NOMO-1 treated with DMSO at 0.1 percent for 48 hours (cell line): ENCODE measurements around the gene SEZ6L2.
"Not testable (repeated sequence)": the region's sequence is repeated elsewhere in the genome, so short reads cannot be mapped to it uniquely, and the experiment has no call there.

Experiments used
- DNase-seq: peaks from one replicate; lab custom pipeline; 2025; ENCODE audit not compliant: unreplicated experiment; lab: John Stamatoyannopoulos, UW

SEZ6L2 gene

DNA sequence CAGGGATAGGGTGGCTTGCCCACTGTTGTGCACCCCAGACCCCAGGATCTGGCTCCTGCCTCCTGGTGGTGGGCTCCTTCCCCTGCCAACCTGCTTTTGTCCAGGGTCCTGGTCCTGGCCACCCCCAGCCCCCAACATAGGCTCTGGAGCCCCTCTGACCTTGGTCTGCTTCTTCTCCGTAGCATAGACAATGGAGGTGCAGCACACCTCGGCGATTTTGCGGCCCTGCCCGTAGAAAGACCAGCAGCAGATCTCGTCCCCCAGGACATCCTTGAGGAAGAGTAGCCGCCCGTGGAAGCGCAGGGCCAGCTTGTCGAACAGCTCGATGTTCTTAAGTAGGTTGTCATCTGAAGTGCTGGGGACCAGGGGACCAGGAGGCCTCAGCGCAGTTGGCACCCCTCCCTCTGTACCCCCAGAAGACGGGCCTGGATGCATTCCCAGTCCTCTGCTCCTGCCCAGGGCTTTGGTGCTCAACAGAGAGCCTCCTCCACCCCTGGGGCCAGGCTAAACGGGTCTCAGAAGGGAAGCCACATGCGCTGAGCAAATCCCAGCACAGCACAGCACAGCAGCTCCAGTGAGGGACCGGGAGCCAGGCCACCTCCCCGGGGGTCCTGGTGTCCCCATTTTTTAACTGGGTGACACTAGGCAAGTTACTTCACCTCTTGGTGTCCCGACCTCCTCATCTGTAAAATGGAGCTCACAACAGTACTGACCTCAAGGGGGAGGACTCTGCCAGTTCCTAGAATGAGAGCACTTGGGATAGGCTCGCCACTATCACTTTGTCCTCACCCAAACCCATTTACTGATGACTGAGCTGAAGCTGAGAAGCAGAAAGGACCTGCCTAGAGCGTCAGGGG, 11.7 kb upstream of the SEZ6L2 start:
- DNase-seq: no peak

DNA sequence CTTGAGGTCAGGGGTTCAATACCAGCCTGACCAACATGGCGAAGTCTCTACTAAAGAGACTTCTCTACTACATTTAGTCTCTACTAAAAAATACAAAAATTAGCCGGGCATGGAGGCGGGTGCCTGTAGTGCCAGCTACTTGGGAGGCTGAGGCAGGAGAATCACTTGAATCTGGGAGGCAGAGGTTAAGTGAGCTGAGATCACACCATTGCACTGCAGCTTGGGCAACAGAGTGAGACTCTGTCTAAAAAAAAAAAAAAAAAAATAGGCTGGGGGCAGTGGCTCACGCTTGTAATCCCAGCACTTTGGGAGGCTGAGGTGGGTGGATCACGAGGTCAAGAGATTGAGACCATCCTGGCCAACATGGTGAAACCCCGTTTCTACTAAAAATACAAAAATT, 10.5 kb upstream of the SEZ6L2 start:
- not testable (repeated sequence) for DNase-seq

GRCh38 chr16:29909391-29909790, 10.0 kb upstream of the SEZ6L2 start:
- DNase-seq: peak; percentile 79

- no peak for DNase-seq
Observed at GRCh38 chr16:29908719-29909220, 9.4 kb upstream of the SEZ6L2 start.

DNA sequence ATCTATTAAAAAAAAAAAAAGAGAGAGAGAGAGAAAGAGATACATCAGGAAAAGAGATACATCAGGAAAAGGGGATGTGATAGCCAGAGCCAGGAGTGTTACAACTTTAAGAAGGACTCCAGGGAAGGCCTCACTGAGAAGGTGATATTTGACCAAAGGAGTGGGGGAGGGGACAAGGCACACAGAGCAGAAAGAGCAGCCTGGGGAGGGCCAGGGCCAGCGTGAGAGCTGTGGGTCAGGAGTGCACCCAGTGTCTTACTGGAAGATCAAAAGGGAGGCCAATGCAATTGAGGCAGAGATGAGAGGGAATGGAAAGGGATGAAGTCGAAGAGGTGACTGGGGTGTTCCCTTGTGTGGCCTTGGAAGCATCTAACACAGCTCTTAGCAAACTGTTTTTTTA, 8.6 kb upstream of the SEZ6L2 start:
- no peak for DNase-seq

GRCh38 chr16:29906520-29907244, 7.3 kb upstream of the SEZ6L2 start:
- no peak for DNase-seq

DNA sequence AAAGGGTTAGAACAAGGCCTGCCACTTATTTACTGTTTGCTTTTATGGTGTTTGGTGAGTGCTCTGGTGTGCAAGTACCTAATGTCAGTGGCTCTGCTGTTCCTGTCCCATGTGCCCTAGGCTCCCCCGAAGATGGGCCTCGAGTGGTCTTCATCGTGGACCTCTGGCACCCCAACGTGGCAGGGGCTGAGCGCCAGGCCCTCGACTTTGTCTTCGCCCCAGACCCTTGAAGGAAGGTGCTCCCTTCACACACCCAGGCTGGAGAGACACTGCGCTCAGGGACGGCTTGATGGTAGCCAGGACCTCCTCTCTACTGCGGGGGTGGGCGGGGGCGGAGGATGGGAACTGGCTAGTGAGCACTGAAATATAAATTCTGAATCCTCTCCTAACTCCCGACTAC, 6.3 kb upstream of the SEZ6L2 start:
- DNase-seq: no peak

- DNase-seq: no peak
Observed at GRCh38 chr16:29904947-29905346, 5.6 kb upstream of the SEZ6L2 start.

DNA sequence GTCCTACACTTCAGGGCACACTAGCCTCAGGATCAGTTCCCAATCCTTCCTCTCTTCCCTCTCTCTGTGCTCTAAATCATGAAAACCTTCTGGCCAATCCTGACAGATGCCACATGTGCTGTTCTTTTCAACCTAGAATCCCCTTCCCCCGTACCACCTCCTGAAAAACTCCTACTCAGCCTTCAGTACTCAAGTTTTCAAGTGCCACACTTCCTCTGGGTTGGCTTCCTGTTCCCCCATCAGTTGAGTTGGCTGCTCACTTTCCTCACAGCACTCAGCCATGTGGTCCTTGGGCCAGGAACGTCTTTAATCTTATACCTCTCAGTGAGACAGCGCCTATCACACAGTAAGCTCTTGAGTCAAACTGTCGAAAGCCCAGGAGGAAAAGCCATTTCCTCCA, 4.2 kb upstream of the SEZ6L2 start:
- no peak for DNase-seq

GRCh38 chr16:29901607-29901945, 2.2 kb upstream of the SEZ6L2 start:
- no peak for DNase-seq

DNA sequence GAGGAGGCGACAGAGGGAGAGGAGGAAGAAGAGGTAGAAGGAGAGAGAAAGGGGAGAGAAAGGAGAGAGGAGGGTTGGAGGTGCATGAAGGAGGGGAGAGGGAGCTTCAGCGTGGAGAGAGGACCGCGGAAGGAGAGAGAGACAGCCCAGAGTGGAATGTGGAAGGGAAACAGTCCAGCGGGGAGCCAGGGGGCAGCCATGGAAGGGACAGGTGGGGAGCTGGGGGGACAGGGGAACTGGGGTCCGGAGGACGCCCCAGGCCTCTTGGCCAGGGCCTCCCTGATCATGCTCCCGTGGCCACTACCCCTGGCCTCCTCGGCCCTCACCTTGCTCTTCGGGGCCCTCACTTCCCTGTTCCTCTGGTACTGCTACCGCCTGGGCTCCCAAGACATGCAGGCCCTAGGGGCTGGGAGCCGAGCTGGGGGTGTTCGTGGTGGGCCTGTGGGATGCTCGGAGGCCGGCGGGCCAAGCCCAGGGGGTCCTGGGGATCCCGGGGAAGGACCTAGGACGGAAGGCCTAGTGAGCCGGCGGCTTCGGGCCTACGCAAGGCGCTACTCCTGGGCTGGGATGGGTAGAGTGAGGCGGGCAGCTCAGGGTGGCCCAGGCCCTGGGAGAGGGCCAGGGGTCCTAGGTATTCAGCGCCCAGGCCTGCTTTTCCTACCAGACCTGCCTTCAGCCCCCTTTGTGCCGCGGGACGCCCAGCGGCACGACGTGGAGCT, 1.7 kb upstream of the SEZ6L2 start:
- DNase-seq: no peak

GRCh38 chr16:29900102-29900887, 945 bp upstream of the SEZ6L2 start, which contains the start of gene ASPHD1:
Gene ASPHD1 (plus strand): TSS chr16:29900488. CDS start chr16:29900972, 484 bp downstream.
- DNase-seq: peak; percentile 54

GRCh38 chr16:29898804-29899515, 390 bp downstream of the SEZ6L2 start:
- no peak for DNase-seq

- DNase-seq: no peak
Observed at GRCh38 chr16:29898135-29898803, 1.1 kb downstream of the SEZ6L2 start.

DNA sequence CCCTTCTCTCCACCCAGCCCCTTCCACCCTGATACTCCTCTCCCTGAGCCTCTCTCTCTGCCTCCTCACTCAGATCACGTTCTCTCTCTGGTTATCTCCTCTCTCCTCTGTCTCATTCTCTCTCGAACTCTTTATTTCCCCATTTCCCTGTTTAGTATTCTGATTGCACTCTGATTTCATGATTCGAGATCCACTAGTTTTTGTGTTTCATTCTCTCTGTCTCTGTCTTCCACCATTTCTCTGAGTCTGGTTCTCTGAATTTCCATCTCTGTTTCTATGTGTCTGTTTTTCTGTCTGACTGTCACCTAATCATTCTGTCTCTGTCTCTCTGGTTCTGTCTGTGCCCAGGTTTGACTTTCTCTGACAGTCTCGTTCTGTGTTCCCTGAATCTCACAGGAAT, 2.0 kb downstream of the SEZ6L2 start:
- no peak for DNase-seq

- no peak for DNase-seq
Observed at GRCh38 chr16:29896841-29897240, 2.5 kb downstream of the SEZ6L2 start.

- no peak for DNase-seq
Observed at GRCh38 chr16:29894352-29894751, 5.0 kb downstream of the SEZ6L2 start.

GRCh38 chr16:29893553-29893952, 5.8 kb downstream of the SEZ6L2 start:
- no peak for DNase-seq

DNA sequence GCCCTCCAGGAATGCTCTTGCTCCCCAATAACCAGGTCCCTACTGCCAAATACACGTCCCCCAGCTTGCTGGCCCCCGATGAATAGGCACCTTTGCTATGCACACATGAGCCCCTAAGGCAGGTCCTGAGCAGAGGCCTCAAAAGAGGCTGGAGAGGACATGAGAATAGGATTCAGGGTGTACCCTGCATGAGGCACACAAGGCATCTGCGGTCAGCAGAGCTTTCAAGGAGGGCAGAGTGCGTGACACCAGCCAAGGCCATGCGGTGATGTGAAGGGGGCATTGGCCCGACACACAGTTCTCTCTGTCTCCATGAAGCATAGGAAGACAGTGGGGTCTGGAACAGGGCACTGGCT, 6.9 kb downstream of the SEZ6L2 start:
- DNase-seq: no peak
